Pancreas (tissue), 10 donors: ENCODE results near the gene ZNF431. TPM values are rescaled to one million over a fixed set of nuclear protein-coding genes. Genes with fewer than 3 reads are reported as not detected.

ENCODE experiments used
- ATAC-seq, 4 donors: fragments of 200-7000 bp; cut with Tn5 transposase; one replicate each; pipeline versions ENCODE4 v1.8.0 to v1.9.1; 2020; ENCODE audit warnings: mild to moderate bottlenecking in 4 of 4, moderate library complexity in 4 of 4
- DNase-seq, 6 donors: peaks; one replicate each; pipeline ENCODE4 v3.0.0-alpha.2; 2020
- FAIRE-seq: peaks from 2 replicates; lab custom pipeline; 2012; peaks lifted over from hg19 to GRCh38; lab: Jason Lieb, UNC
- H3K27ac ChIP-seq, 4 donors: fragments of 200-600 bp; sonication (generic); 1 replicate in 3 of 4; 2 replicates in 1 of 4; pipeline versions ENCODE4 v1.5.0 to v1.8.0; 2020
- H3K27me3 ChIP-seq, 4 donors: fragments of 200-600 bp; one replicate each; pipeline ENCODE4 v1.8.0; 2021
- H3K36me3 ChIP-seq, 3 donors: fragments of 200-600 bp; sonication (generic) in 1 of 3; one replicate each; pipeline versions ENCODE4 v1.5.0 to v1.8.0; 2020 to 2021
- H3K4me1 ChIP-seq, 3 donors: fragments of 200-600 bp; one replicate each; pipeline ENCODE4 v1.8.0; 2021
- H3K4me3 ChIP-seq, 4 donors: fragments of 200-600 bp; sonication (generic) in 2 of 4; one replicate each; pipeline versions ENCODE4 v1.5.0 to v1.8.0; 2020 to 2021
- H3K9me3 ChIP-seq, 4 donors: fragments of 200-600 bp; one replicate each; pipeline ENCODE4 v1.8.0; 2021
- WGBS, 2 donors: extraction: QIAGEN DNeasy Blood & Tissue Kit; methylation state at CpG; one replicate each; pipeline ENCODE4 v1.1.7; 2013; 5-methylcytosine and 5-hydroxymethylcytosine counted together
- intact Hi-C, 3 donors: fragments of 100-400 bp; cut with DNase I; formaldehyde crosslinking; loops; one replicate each; pipeline versions ENCODE4 v1.11.1 to v1.14.2; 2022
- polyA plus RNA-seq, 2 donors: library from polyadenylated mRNA; stranded (reverse); fragments of 200-250 nt; gene quantifications; one replicate each; pipeline ENCODE4 v1.2.3, GENCODE V29; 2013
- total RNA-seq, 6 donors: library from RNA; stranded (reverse); fragmentation: NEBNext Ultra II Directional in 4 of 6; extraction: Animal tissue kit (Norgen Biotek cat#: 25700) in 4 of 6; gene quantifications; one replicate each; pipeline versions ENCODE4 v1.2.1 to v1.2.4, GENCODE V29; 2021 to 2023
- TF ChIP-seq, protein P1 (sequence below), 4 donors: fragments of 200-600 bp; sonication (generic) in 3 of 4; IDR thresholded peaks; one replicate each; pipeline versions ENCODE4 v1.5.0 to v1.8.0; 2021; ENCODE audit warnings: antibody characterized with exemption in 4 of 4
- donor health status: healthy with polysubstance abuse.
- donor health status: DM: no; HTN: no; CAD: no; lungs with moderate emphysema.
- donor health status: DM: no; HTN: no; CAD: no.
- donor health status: control.
- donor health status: control.
- donor health status: Bipolar disorder and iron deficiency.
- donor health status: DM: yes; HTN: yes; CAD: no.
- donor health status: DM: no; HTN: no; CAD: no.
- donor health status: DM: no; HTN: no; CAD: no.
- donor health status: DM: yes; HTN: yes; CAD: no.

ZNF431 gene
- total and polyA plus RNA-seq, 8 donors, result 3.6 to 16.1 (median 9.1) TPM

DNA sequence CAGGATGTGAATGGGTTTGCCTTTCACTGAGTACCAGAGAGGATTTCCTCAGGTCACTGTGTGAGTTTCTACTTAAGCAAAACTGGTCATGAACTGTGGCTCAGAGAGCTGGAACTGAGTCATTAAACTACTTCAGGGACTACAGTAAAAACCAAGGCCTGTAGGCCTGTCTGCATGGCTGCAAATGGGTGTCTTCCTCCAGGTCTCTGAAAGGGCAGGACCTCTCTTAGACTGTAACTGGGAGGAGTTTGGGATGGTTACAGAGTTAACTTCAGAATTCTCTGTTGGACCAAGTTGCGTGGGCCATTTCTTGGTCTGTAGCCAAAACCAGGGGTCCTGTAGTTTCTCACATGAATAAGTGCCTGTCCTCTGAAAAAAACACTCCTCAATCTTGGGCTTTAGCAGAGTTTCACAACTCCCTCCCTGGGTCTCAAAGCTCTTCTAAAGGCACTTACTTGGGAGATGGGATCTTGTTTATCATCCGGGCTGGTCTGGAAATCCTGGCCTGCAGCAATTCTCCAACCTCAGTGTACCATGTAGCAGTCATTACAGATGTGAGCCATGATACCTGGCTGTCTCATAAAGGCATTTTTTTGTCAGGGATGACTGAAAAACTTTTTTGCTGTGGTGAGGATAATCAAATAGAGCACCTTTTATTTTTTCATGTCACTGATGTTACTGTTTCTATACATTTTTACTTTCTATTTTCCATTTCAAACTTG is 40.2 kb upstream of the ZNF431 start:
- no peak for FAIRE-seq
- intact Hi-C loops, result no loop called here
- no peaks in the 10 kb centered on the region for H3K4me1 ChIP-seq
- 82 to 84% methylated on average over 2 of the region's 2 CpGs for WGBS, 2 donors
- TF ChIP-seq, protein P1, sequence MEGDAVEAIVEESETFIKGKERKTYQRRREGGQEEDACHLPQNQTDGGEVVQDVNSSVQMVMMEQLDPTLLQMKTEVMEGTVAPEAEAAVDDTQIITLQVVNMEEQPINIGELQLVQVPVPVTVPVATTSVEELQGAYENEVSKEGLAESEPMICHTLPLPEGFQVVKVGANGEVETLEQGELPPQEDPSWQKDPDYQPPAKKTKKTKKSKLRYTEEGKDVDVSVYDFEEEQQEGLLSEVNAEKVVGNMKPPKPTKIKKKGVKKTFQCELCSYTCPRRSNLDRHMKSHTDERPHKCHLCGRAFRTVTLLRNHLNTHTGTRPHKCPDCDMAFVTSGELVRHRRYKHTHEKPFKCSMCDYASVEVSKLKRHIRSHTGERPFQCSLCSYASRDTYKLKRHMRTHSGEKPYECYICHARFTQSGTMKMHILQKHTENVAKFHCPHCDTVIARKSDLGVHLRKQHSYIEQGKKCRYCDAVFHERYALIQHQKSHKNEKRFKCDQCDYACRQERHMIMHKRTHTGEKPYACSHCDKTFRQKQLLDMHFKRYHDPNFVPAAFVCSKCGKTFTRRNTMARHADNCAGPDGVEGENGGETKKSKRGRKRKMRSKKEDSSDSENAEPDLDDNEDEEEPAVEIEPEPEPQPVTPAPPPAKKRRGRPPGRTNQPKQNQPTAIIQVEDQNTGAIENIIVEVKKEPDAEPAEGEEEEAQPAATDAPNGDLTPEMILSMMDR (IDR thresholded peaks at IDR 0.05), result no peak
- no peaks in the 10 kb centered on the region for H3K36me3 ChIP-seq
- no peaks in the 10 kb centered on the region for H3K27me3 ChIP-seq
- no peak for DNase-seq
- no peak overlapping the region for H3K27ac ChIP-seq
- peak in 1 of 4 donors; percentile 20 for ATAC-seq
- H3K9me3 ChIP-seq, result no peaks in the 10 kb centered on the region
- no peak overlapping the region for H3K4me3 ChIP-seq

GRCh38 chr19:21109116-21109515 is 32.7 kb upstream of the ZNF431 start:
- DNase-seq (no peak), ATAC-seq (no peak), FAIRE-seq (no peak)
- Histone ChIP-seq H3K4me1 (no peaks in the 10 kb centered on the region), H3K4me3 (no peak overlapping the region), H3K27ac (no peak overlapping the region), H3K36me3 (no peaks in the 10 kb centered on the region), H3K9me3 (no peaks in the 10 kb centered on the region), H3K27me3 (no peaks in the 10 kb centered on the region)
- intact Hi-C loops, result no loop called here
- TF ChIP-seq, protein P1 (IDR thresholded peaks at IDR 0.05), result no peak

DNA sequence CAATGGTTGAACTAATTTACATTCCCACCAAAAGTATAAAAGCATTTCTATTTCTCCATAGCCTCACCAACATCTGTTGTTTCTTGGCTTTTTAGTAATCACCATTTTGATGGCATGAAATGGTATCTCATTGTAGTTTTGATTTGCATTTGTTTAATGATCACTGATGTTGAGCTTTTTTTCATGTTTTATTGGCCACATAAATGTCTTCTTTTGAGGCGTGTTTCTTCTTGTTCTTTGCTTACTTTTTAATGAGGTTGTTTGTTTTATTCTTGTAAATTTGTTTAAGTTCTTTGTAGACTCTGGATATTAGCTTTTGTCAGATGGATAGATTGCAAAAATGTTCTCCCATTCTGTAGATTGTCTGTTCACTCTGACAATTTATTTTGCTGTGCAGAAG is 31.7 kb upstream of the ZNF431 start:
- H3K4me3 ChIP-seq, result no peak overlapping the region
- FAIRE-seq (no peak), DNase-seq (no peak), ATAC-seq (no peak)
- TF ChIP-seq, protein P1 (IDR thresholded peaks at IDR 0.05), result no peak
- H3K27me3 ChIP-seq, result no peaks in the 10 kb centered on the region
- no peaks in the 10 kb centered on the region for H3K4me1 ChIP-seq
- no peaks in the 10 kb centered on the region for H3K36me3 ChIP-seq
- WGBS, 2 donors, result 44 to 75% methylated on average over 1 of the region's 1 CpG
- H3K9me3 ChIP-seq, result no peaks in the 10 kb centered on the region
- H3K27ac ChIP-seq, result no peak overlapping the region
- intact Hi-C loops, result no loop called here

- Histone ChIP-seq H3K9me3 (no peaks in the 10 kb centered on the region), H3K27me3 (no peaks in the 10 kb centered on the region), H3K36me3 (peaks cover 0 to 10% (median 0%) of the 10 kb centered on the region in 3 donors), H3K27ac (no peak overlapping the region), H3K4me3 (no peak overlapping the region), H3K4me1 (no peaks in the 10 kb centered on the region)
- DNase-seq, result no peak
- intact Hi-C loops, result no loop called here
- no peak for ATAC-seq
- no peak for FAIRE-seq
- TF ChIP-seq, protein P1 (IDR thresholded peaks at IDR 0.05), result no peak
Observed at GRCh38 chr19:21115430-21115829, 26.4 kb upstream of the ZNF431 start.
